ENCODE data around the gene ACADM.

ACADM gene

DNA sequence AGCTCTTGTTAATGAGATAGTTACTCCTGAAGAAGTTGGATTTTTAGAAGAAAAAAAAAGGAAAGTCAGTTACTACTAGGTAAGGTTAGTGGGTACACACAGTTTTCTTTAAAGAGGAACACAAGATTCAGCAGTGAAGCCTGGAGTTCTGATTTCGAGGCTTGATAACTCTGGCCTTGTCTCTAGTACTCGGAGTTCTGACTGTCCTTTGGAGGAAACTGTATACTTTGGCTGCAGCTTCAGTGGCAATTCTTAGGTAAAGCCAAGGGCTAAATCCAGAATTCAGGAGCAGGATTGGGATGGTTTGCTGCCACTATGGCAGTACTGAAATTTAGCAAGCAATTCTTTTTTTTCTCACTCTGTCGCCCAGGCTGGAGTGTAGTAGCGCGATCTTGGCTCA is 9.2 kb downstream of the ACADM start:
- no peak for TF ChIP-seq BACH2 (CRISPR knock-in tag; IDR thresholded peaks at IDR 0.05; ENCODE audit: borderline replicate concordance)
- no peak for TF ChIP-seq RARB (CRISPR knock-in tag; IDR thresholded peaks at IDR 0.05)
- TF ChIP-seq ESRRG (CRISPR knock-in tag; IDR thresholded peaks at IDR 0.05): no peak
- TF ChIP-seq ARNTL (CRISPR knock-in tag; IDR thresholded peaks at IDR 0.05; ENCODE audit: borderline replicate concordance, low read depth): no peak
- TF ChIP-seq, protein P1, sequence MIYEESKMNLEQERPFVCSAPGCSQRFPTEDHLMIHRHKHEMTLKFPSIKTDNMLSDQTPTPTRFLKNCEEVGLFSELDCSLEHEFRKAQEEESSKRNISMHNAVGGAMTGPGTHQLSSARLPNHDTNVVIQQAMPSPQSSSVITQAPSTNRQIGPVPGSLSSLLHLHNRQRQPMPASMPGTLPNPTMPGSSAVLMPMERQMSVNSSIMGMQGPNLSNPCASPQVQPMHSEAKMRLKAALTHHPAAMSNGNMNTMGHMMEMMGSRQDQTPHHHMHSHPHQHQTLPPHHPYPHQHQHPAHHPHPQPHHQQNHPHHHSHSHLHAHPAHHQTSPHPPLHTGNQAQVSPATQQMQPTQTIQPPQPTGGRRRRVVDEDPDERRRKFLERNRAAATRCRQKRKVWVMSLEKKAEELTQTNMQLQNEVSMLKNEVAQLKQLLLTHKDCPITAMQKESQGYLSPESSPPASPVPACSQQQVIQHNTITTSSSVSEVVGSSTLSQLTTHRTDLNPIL (CRISPR knock-in tag; IDR thresholded peaks at IDR 0.05; ENCODE audit: low read depth): no peak
- TF ChIP-seq ZFP3 (CRISPR knock-in tag; IDR thresholded peaks at IDR 0.05): no peak
- no peak for TF ChIP-seq CSDC2 (CRISPR knock-in tag; IDR thresholded peaks at IDR 0.05)
- no peak for TF ChIP-seq ZC3H10 (CRISPR knock-in tag; IDR thresholded peaks at IDR 0.05)
- TF ChIP-seq, protein P2, sequence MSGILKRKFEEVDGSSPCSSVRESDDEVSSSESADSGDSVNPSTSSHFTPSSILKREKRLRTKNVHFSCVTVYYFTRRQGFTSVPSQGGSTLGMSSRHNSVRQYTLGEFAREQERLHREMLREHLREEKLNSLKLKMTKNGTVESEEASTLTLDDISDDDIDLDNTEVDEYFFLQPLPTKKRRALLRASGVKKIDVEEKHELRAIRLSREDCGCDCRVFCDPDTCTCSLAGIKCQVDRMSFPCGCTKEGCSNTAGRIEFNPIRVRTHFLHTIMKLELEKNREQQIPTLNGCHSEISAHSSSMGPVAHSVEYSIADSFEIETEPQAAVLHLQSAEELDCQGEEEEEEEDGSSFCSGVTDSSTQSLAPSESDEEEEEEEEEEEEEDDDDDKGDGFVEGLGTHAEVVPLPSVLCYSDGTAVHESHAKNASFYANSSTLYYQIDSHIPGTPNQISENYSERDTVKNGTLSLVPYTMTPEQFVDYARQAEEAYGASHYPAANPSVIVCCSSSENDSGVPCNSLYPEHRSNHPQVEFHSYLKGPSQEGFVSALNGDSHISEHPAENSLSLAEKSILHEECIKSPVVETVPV (CRISPR knock-in tag; IDR thresholded peaks at IDR 0.05): no peak
- TF ChIP-seq, protein P3, sequence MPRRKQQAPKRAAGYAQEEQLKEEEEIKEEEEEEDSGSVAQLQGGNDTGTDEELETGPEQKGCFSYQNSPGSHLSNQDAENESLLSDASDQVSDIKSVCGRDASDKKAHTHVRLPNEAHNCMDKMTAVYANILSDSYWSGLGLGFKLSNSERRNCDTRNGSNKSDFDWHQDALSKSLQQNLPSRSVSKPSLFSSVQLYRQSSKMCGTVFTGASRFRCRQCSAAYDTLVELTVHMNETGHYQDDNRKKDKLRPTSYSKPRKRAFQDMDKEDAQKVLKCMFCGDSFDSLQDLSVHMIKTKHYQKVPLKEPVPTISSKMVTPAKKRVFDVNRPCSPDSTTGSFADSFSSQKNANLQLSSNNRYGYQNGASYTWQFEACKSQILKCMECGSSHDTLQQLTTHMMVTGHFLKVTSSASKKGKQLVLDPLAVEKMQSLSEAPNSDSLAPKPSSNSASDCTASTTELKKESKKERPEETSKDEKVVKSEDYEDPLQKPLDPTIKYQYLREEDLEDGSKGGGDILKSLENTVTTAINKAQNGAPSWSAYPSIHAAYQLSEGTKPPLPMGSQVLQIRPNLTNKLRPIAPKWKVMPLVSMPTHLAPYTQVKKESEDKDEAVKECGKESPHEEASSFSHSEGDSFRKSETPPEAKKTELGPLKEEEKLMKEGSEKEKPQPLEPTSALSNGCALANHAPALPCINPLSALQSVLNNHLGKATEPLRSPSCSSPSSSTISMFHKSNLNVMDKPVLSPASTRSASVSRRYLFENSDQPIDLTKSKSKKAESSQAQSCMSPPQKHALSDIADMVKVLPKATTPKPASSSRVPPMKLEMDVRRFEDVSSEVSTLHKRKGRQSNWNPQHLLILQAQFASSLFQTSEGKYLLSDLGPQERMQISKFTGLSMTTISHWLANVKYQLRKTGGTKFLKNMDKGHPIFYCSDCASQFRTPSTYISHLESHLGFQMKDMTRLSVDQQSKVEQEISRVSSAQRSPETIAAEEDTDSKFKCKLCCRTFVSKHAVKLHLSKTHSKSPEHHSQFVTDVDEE (CRISPR knock-in tag; IDR thresholded peaks at IDR 0.05): no peak
- TF ChIP-seq TOX (CRISPR knock-in tag; IDR thresholded peaks at IDR 0.05; ENCODE audit: borderline replicate concordance): no peak
- no peak for TF ChIP-seq OSR1 (CRISPR knock-in tag; IDR thresholded peaks at IDR 0.05)
- no peak for TF ChIP-seq ZFP30 (CRISPR knock-in tag; IDR thresholded peaks at IDR 0.05)
- no peak for TF ChIP-seq ZNF70 (CRISPR knock-in tag; IDR thresholded peaks at IDR 0.05)
- TF ChIP-seq ISL1 (CRISPR knock-in tag; IDR thresholded peaks at IDR 0.05): no peak
- ATAC-seq: no peak

DNA sequence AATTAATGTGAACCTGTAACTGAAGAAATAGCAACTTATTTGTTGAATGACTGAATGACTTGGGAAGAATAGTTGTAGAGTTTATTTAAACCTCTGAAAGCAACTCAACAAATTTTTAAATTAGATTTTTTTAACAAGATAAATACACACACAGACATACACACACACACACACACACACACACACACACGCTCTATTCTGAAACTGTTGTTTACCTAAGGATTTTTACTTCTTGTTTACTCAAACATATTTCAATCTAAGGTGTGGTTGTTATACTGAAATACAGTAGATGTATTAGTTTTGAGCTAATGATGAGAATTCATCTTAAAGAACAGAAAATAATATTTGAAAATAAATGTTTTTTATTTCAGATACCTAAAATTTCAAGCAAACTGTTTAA is 11.5 kb downstream of the ACADM start:
- TF ChIP-seq RARB (CRISPR knock-in tag; IDR thresholded peaks at IDR 0.05) (no peak), PPARA (CRISPR knock-in tag; IDR thresholded peaks at IDR 0.05; ENCODE audit: borderline replicate concordance) (no peak), TCF4 (CRISPR knock-in tag; IDR thresholded peaks at IDR 0.05; ENCODE audit: borderline replicate concordance) (no peak), ZNF565 (CRISPR knock-in tag; conservative IDR thresholded peaks at IDR 0.05; ENCODE audit: low read depth) (no peak), OSR1 (CRISPR knock-in tag; IDR thresholded peaks at IDR 0.05) (no peak), GLIS3 (CRISPR knock-in tag; IDR thresholded peaks at IDR 0.05) (no peak), ZNF70 (CRISPR knock-in tag; IDR thresholded peaks at IDR 0.05) (no peak), ZFP30 (CRISPR knock-in tag; IDR thresholded peaks at IDR 0.05) (no peak), SNAI2 (CRISPR knock-in tag; IDR thresholded peaks at IDR 0.05) (no peak)
- TF ChIP-seq, protein P2 (CRISPR knock-in tag; IDR thresholded peaks at IDR 0.05): no peak
- TF ChIP-seq, protein P4, sequence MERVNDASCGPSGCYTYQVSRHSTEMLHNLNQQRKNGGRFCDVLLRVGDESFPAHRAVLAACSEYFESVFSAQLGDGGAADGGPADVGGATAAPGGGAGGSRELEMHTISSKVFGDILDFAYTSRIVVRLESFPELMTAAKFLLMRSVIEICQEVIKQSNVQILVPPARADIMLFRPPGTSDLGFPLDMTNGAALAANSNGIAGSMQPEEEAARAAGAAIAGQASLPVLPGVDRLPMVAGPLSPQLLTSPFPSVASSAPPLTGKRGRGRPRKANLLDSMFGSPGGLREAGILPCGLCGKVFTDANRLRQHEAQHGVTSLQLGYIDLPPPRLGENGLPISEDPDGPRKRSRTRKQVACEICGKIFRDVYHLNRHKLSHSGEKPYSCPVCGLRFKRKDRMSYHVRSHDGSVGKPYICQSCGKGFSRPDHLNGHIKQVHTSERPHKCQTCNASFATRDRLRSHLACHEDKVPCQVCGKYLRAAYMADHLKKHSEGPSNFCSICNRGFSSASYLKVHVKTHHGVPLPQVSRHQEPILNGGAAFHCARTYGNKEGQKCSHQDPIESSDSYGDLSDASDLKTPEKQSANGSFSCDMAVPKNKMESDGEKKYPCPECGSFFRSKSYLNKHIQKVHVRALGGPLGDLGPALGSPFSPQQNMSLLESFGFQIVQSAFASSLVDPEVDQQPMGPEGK (CRISPR knock-in tag; IDR thresholded peaks at IDR 0.05; ENCODE audit: borderline replicate concordance): no peak
- ATAC-seq: no peak

DNA sequence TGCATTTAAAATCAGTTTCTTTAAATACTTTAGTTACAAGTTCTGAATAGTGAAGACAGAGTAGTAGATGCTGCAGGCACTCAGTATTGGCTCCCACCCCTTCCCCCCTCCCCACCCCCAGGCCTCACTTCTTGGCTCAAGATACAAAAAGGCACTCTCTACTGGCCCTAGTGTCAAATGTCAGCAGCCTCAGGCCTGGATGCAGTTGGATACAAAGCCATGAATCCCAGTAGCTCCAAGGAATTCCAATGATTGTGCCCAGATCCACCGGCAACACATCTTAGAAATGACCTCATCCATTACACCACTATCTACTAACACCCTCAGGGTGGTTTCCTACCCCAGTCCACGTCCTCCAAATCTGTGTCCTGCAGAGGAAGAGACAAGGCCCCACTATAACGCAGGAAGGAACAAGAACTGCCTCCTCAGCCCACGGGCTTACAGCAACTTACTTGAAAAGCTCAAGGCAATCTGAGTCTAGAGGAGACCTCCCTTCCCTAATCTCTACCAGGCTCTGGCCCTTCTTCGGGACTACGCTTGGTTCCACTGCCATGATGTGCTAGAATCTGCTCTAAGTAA is 17.6 kb downstream of the ACADM start:
- no peak for ATAC-seq
- TF ChIP-seq, protein P5, sequence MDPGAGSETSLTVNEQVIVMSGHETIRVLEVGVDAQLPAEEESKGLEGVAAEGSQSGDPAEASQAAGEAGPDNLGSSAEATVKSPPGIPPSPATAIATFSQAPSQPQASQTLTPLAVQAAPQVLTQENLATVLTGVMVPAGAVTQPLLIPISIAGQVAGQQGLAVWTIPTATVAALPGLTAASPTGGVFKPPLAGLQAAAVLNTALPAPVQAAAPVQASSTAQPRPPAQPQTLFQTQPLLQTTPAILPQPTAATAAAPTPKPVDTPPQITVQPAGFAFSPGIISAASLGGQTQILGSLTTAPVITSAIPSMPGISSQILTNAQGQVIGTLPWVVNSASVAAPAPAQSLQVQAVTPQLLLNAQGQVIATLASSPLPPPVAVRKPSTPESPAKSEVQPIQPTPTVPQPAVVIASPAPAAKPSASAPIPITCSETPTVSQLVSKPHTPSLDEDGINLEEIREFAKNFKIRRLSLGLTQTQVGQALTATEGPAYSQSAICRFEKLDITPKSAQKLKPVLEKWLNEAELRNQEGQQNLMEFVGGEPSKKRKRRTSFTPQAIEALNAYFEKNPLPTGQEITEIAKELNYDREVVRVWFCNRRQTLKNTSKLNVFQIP (CRISPR knock-in tag; IDR thresholded peaks at IDR 0.05; ENCODE audit: borderline replicate concordance, low read depth): no peak
- TF ChIP-seq, protein P1 (CRISPR knock-in tag; IDR thresholded peaks at IDR 0.05; ENCODE audit: low read depth): no peak
- TF ChIP-seq ZNF70 (CRISPR knock-in tag; IDR thresholded peaks at IDR 0.05) (no peak), ZC3H10 (CRISPR knock-in tag; IDR thresholded peaks at IDR 0.05) (no peak), ARNTL (CRISPR knock-in tag; IDR thresholded peaks at IDR 0.05; ENCODE audit: borderline replicate concordance, low read depth) (no peak)
- TF ChIP-seq, protein P2 (CRISPR knock-in tag; IDR thresholded peaks at IDR 0.05): no peak
